ENCODE measurements around the gene CACUL1.

DNA sequence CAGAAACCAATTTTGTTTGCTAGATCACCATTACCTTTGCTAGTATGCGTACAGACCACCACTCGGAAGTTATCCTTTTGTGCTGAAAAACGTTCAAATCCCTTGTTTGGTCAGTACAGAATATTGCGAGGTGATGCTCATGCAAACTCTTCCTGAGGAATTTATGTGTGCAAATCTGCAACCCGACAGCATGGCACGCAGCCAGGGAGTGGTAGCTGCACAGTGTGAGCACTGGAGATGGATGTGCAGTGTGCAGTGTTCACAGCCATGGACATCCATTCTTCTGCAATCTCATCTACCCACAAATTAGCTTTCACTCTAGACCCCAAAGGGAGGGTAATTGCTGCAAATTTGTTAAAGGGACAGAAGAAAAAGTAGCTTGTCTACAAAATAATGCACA lies 72.2 kb downstream of the CACUL1 start:
- TF ChIP-seq, protein P1, sequence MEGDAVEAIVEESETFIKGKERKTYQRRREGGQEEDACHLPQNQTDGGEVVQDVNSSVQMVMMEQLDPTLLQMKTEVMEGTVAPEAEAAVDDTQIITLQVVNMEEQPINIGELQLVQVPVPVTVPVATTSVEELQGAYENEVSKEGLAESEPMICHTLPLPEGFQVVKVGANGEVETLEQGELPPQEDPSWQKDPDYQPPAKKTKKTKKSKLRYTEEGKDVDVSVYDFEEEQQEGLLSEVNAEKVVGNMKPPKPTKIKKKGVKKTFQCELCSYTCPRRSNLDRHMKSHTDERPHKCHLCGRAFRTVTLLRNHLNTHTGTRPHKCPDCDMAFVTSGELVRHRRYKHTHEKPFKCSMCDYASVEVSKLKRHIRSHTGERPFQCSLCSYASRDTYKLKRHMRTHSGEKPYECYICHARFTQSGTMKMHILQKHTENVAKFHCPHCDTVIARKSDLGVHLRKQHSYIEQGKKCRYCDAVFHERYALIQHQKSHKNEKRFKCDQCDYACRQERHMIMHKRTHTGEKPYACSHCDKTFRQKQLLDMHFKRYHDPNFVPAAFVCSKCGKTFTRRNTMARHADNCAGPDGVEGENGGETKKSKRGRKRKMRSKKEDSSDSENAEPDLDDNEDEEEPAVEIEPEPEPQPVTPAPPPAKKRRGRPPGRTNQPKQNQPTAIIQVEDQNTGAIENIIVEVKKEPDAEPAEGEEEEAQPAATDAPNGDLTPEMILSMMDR (IDR thresholded peaks at IDR 0.05 in 8 of 11, conservative IDR thresholded peaks at IDR 0.05 in 3 of 11), result no peak
- no peak for TF ChIP-seq POLR2A (IDR thresholded peaks at IDR 0.05)
